BE2C (cell line): ENCODE results near the gene KCTD1.

Source experiments
- DNase-seq: peaks from one replicate; pipeline ENCODE4 v3.0.0-alpha.2; 2020
- H3K27me3 ChIP-seq: fragments of 250-450 bp; sonication (Bioruptor Pico); 2 replicates; pipeline ENCODE4 v1.5.1; 2020; ENCODE audit warnings: mild to moderate bottlenecking
- H3K36me3 ChIP-seq: fragments of 250-450 bp; sonication (Bioruptor Pico); 2 replicates; pipeline ENCODE4 v1.5.1; 2020; ENCODE audit warnings: mild to moderate bottlenecking
- H3K4me1 ChIP-seq: fragments of 250-450 bp; sonication (Bioruptor Pico); 2 replicates; pipeline ENCODE4 v1.5.1; 2020
- H3K4me3 ChIP-seq: 2 replicates; pipeline ENCODE4 v1.5.1; 2011; ENCODE audit warnings: low read depth, low read length
- H3K9me3 ChIP-seq: fragments of 250-450 bp; sonication (Bioruptor Pico); 2 replicates; pipeline ENCODE4 v1.5.1; 2020
- CTCF ChIP-seq: IDR thresholded peaks from 2 replicates; pipeline ENCODE4 v1.5.1; 2012; ENCODE audit warnings: mild to moderate bottlenecking, low read depth, low read length

KCTD1 gene

GRCh38 chr18:26519114-26519513 is 29.2 kb downstream of the KCTD1 start:
- Histone ChIP-seq H3K4me3 (no peak overlapping the region), H3K9me3 (no peaks in the 10 kb centered on the region), H3K36me3 (no peaks in the 10 kb centered on the region), H3K4me1 (no peaks in the 10 kb centered on the region), H3K27me3 (no peaks in the 10 kb centered on the region)
- no peak for TF ChIP-seq CTCF
- DNase-seq: no peak

GRCh38 chr18:26516964-26517363 is 31.4 kb downstream of the KCTD1 start:
- Histone ChIP-seq H3K4me3 (no peak overlapping the region), H3K4me1 (no peaks in the 10 kb centered on the region), H3K27me3 (no peaks in the 10 kb centered on the region), H3K9me3 (no peaks in the 10 kb centered on the region), H3K36me3 (no peaks in the 10 kb centered on the region)
- DNase-seq: peak; percentile 23
- no peak for TF ChIP-seq CTCF

- H3K9me3 ChIP-seq: no peaks in the 10 kb centered on the region
- no peak for TF ChIP-seq CTCF
- H3K36me3 ChIP-seq: no peaks in the 10 kb centered on the region
- DNase-seq: no peak
- no peaks in the 10 kb centered on the region for H3K4me1 ChIP-seq
- H3K4me3 ChIP-seq: no peak overlapping the region
- no peaks in the 10 kb centered on the region for H3K27me3 ChIP-seq
Observed at GRCh38 chr18:26515643-26516487, 32.5 kb downstream of the KCTD1 start.

GRCh38 chr18:26511339-26512071 is 36.8 kb downstream of the KCTD1 start:
- TF ChIP-seq CTCF: no peak
- H3K4me1 ChIP-seq: no peaks in the 10 kb centered on the region
- H3K9me3 ChIP-seq: no peaks in the 10 kb centered on the region
- no peak overlapping the region for H3K4me3 ChIP-seq
- no peaks in the 10 kb centered on the region for H3K27me3 ChIP-seq
- DNase-seq: no peak
- no peaks in the 10 kb centered on the region for H3K36me3 ChIP-seq

- Histone ChIP-seq H3K4me1 (no peaks in the 10 kb centered on the region), H3K27me3 (no peaks in the 10 kb centered on the region), H3K36me3 (no peaks in the 10 kb centered on the region), H3K4me3 (no peak overlapping the region), H3K9me3 (no peaks in the 10 kb centered on the region)
- TF ChIP-seq CTCF: no peak
- DNase-seq: no peak
Observed at GRCh38 chr18:26510337-26510736, 38.0 kb downstream of the KCTD1 start.

- Histone ChIP-seq H3K27me3 (no peaks in the 10 kb centered on the region), H3K4me3 (no peak overlapping the region), H3K36me3 (no peaks in the 10 kb centered on the region), H3K4me1 (no peaks in the 10 kb centered on the region), H3K9me3 (no peaks in the 10 kb centered on the region)
- no peak for DNase-seq
- no peak for TF ChIP-seq CTCF
Observed at GRCh38 chr18:26506012-26506411, 42.3 kb downstream of the KCTD1 start.
